Activated CD4-positive, alpha-beta T cell treated with anti-CD3 and anti-CD28 coated beads for 36 hours (primary cell): ENCODE measurements around the gene KRTAP1-1. TPM values are rescaled to one million over a fixed set of nuclear protein-coding genes. Genes with fewer than 3 reads are reported as not detected.
"Not testable (repeated sequence)": the region's sequence is repeated elsewhere in the genome, so short reads cannot be mapped to it uniquely, and the experiment has no call there.

ENCODE experiments used
- ATAC-seq: fragments of 200-7000 bp; cut with Tn5 transposase; one replicate; pipeline ENCODE4 v1.10.0; 2021; ENCODE audit warnings: mild to moderate bottlenecking, moderate library complexity
- CTCF ChIA-PET: fragments of 350-600 bp; sonication (Branson Sonifier 250); formaldehyde crosslinking; loops from one replicate; lab custom pipeline; 2021; ENCODE audit warnings: antibody characterized with exemption; lab: Charles Lee
- POLR2A ChIA-PET: fragments of 350-600 bp; sonication (Branson Sonifier 250); formaldehyde crosslinking; loops from one replicate; lab custom pipeline; 2021; ENCODE audit warnings: antibody characterized with exemption, inconsistent platforms; lab: Charles Lee
- DNase-seq: peaks from one replicate; pipeline ENCODE4 v3.0.0-alpha.2; 2020
- H3K27ac Mint-ChIP-seq: one replicate; pipeline ENCODE4 v1.8.0; 2021; ENCODE audit warnings: mixed read lengths
- H3K27me3 Mint-ChIP-seq: one replicate; pipeline ENCODE4 v1.8.0; 2021; ENCODE audit warnings: mixed read lengths
- H3K36me3 Mint-ChIP-seq: one replicate; pipeline ENCODE4 v1.8.0; 2021; ENCODE audit warnings: low read depth, mixed read lengths
- H3K4me1 Mint-ChIP-seq: one replicate; pipeline ENCODE4 v1.8.0; 2021; ENCODE audit warnings: mixed read lengths
- H3K4me3 Mint-ChIP-seq: one replicate; pipeline ENCODE4 v1.8.0; 2021; ENCODE audit warnings: mild to moderate bottlenecking, moderate library complexity, mixed read lengths
- H3K9me3 Mint-ChIP-seq: one replicate; pipeline ENCODE4 v1.8.0; 2021; ENCODE audit warnings: low read depth, mixed read lengths
- intact Hi-C, 2 experiments: fragments of 100-400 bp; cut with DNase I in 1 of 2; cut with micrococcal nuclease in 1 of 2; formaldehyde crosslinking; loops; one replicate each; pipeline versions ENCODE4 v1.14.2 to v1.15.1; 2022 to 2024; cut with DNase I, micrococcal nuclease
- total RNA-seq, 2 experiments: library from RNA; stranded (reverse); gene quantifications; one replicate each; pipeline ENCODE4 v1.2.3, GENCODE V29; 2021

Gene KRTAP1-1
- total RNA-seq, 2 experiments from 2014 or later = not detected

- H3K36me3 Mint-ChIP-seq = no peaks in the 10 kb centered on the region
- peaks cover 4% of the 10 kb centered on the region for H3K27me3 Mint-ChIP-seq
- ATAC-seq (no peak), DNase-seq (no peak)
- H3K4me1 Mint-ChIP-seq = no peaks in the 10 kb centered on the region
- ChIA-PET CTCF (no interaction called here), POLR2A (no interaction called here)
- intact Hi-C loops = no loop called here
- no peak within 1 kb of the TSS for H3K4me3 Mint-ChIP-seq
- no peaks in the 10 kb centered on the region for H3K9me3 Mint-ChIP-seq
- H3K27ac Mint-ChIP-seq = no peak within 1 kb of the TSS
Measured at GRCh38 chr17:41065829-41066624, 24.8 kb upstream of the KRTAP1-1 start, which contains the start of gene KRTAP2-4. TSS of gene KRTAP2-4 (minus strand) at chr17:41065879. CDS start at chr17:41065845, 34 bp downstream.

- not testable (repeated sequence) for H3K4me3 Mint-ChIP-seq, ATAC-seq
Measured at GRCh38 chr17:41065016-41065689, 23.9 kb upstream of the KRTAP1-1 start.

GRCh38 chr17:41064301-41064700, 23.1 kb upstream of the KRTAP1-1 start:
- CTCF ChIA-PET = no interaction called here
- intact Hi-C loops = no loop called here
- no peaks in the 10 kb centered on the region for H3K36me3 Mint-ChIP-seq
- H3K4me1 Mint-ChIP-seq = no peaks in the 10 kb centered on the region
- H3K4me3 Mint-ChIP-seq = no peak overlapping the region
- DNase-seq (no peak), ATAC-seq (no peak)
- peaks cover 17% of the 10 kb centered on the region for H3K27me3 Mint-ChIP-seq
- no peaks in the 10 kb centered on the region for H3K9me3 Mint-ChIP-seq
- no peak overlapping the region for H3K27ac Mint-ChIP-seq
- POLR2A ChIA-PET = no interaction called here

More at GRCh38 chr17:41065016-41065689, 23.9 kb upstream of the KRTAP1-1 start:
- H3K36me3 Mint-ChIP-seq, H3K9me3 Mint-ChIP-seq, intact Hi-C loops, H3K4me1 Mint-ChIP-seq, CTCF ChIA-PET, DNase-seq, H3K27ac Mint-ChIP-seq, POLR2A ChIA-PET: not testable (repeated sequence)
- H3K27me3 Mint-ChIP-seq = peaks cover 11% of the 10 kb centered on the region

- no peaks in the 10 kb centered on the region for H3K4me1 Mint-ChIP-seq
- intact Hi-C loops = no loop called here
- no peak overlapping the region for H3K27ac Mint-ChIP-seq
- peaks cover 22% of the 10 kb centered on the region for H3K27me3 Mint-ChIP-seq
- ATAC-seq (no peak), DNase-seq (no peak)
- no peaks in the 10 kb centered on the region for H3K9me3 Mint-ChIP-seq
- H3K4me3 Mint-ChIP-seq = no peak overlapping the region
- POLR2A ChIA-PET = no interaction called here
- CTCF ChIA-PET = no interaction called here
- H3K36me3 Mint-ChIP-seq = no peaks in the 10 kb centered on the region
Measured at GRCh38 chr17:41063449-41063848, 22.2 kb upstream of the KRTAP1-1 start.

- no peak for ATAC-seq
Measured at GRCh38 chr17:41061964-41062363, 20.7 kb upstream of the KRTAP1-1 start.

GRCh38 chr17:41060052-41060604, 18.9 kb upstream of the KRTAP1-1 start, which contains the start of gene KRTAP2-3:
TSS of gene KRTAP2-3 (minus strand) at chr17:41060114. CDS start at chr17:41060050, 64 bp downstream.
- ChIA-PET POLR2A (no interaction called here), CTCF (no interaction called here)
- Mint-ChIP-seq H3K4me1 (no peaks in the 10 kb centered on the region), H3K36me3 (no peaks in the 10 kb centered on the region), H3K27ac (no peak within 1 kb of the TSS), H3K9me3 (peaks cover 4% of the 10 kb centered on the region), H3K4me3 (no peak within 1 kb of the TSS), H3K27me3 (peaks cover 26% of the 10 kb centered on the region)
- intact Hi-C loops = no loop called here
- ATAC-seq (no peak), DNase-seq (no peak)

More at GRCh38 chr17:41061964-41062363, 20.7 kb upstream of the KRTAP1-1 start:
- intact Hi-C loops = no loop called here
- Mint-ChIP-seq H3K9me3 (peaks cover 4% of the 10 kb centered on the region), H3K36me3 (no peaks in the 10 kb centered on the region), H3K4me3 (no peak overlapping the region), H3K27ac (no peak overlapping the region), H3K27me3 (peaks cover 23% of the 10 kb centered on the region), H3K4me1 (no peaks in the 10 kb centered on the region)
- no peak for DNase-seq
- ChIA-PET POLR2A (no interaction called here), CTCF (no interaction called here)

- POLR2A ChIA-PET, intact Hi-C loops: not testable (repeated sequence)
Measured at GRCh38 chr17:41059276-41060051, 18.2 kb upstream of the KRTAP1-1 start.

GRCh38 chr17:41058741-41059140, 17.5 kb upstream of the KRTAP1-1 start:
- ChIA-PET CTCF (interaction anchor here (0.6 kb wide), 2 partner anchors 296 to 374 kb away, joined by 3 read pairs; no protein-coding TSS in a partner anchor), POLR2A (no interaction called here)
- H3K4me3 Mint-ChIP-seq = no peak overlapping the region
- no peaks in the 10 kb centered on the region for H3K36me3 Mint-ChIP-seq
- DNase-seq (no peak), ATAC-seq (no peak)
- intact Hi-C loops = no loop called here
- peaks cover 4% of the 10 kb centered on the region for H3K9me3 Mint-ChIP-seq
- peaks cover 26% of the 10 kb centered on the region for H3K27me3 Mint-ChIP-seq
- H3K4me1 Mint-ChIP-seq = no peaks in the 10 kb centered on the region
- no peak overlapping the region for H3K27ac Mint-ChIP-seq

More at GRCh38 chr17:41059276-41060051, 18.2 kb upstream of the KRTAP1-1 start:
- not testable (repeated sequence) for DNase-seq, H3K4me3 Mint-ChIP-seq, H3K4me1 Mint-ChIP-seq, H3K27ac Mint-ChIP-seq, H3K9me3 Mint-ChIP-seq, H3K36me3 Mint-ChIP-seq, ATAC-seq
- peaks cover 26% of the 10 kb centered on the region for H3K27me3 Mint-ChIP-seq
- CTCF ChIA-PET = interaction anchor here (0.6 kb wide), 1 partner anchor 373 kb away, joined by 3 read pairs; no protein-coding TSS in a partner anchor

GRCh38 chr17:41057547-41057946, 16.3 kb upstream of the KRTAP1-1 start:
- POLR2A ChIA-PET = no interaction called here
- ATAC-seq = no peak
- Mint-ChIP-seq H3K4me3 (no peak overlapping the region), H3K9me3 (peaks cover 4% of the 10 kb centered on the region), H3K4me1 (no peaks in the 10 kb centered on the region), H3K36me3 (no peaks in the 10 kb centered on the region), H3K27me3 (peaks cover 26% of the 10 kb centered on the region), H3K27ac (no peak overlapping the region)
- intact Hi-C loops = no loop called here
- no peak for DNase-seq
- CTCF ChIA-PET = interaction anchor here (0.6 kb wide), 1 partner anchor 51 kb away, joined by 3 read pairs; no protein-coding TSS in a partner anchor

GRCh38 chr17:41055130-41055529, 13.9 kb upstream of the KRTAP1-1 start, which contains the start of gene KRTAP2-2:
TSS of gene KRTAP2-2 (minus strand) at chr17:41055230. CDS start at chr17:41055211, 19 bp downstream.
- DNase-seq, H3K4me1 Mint-ChIP-seq, ATAC-seq, H3K27ac Mint-ChIP-seq, H3K36me3 Mint-ChIP-seq, H3K4me3 Mint-ChIP-seq, intact Hi-C loops, POLR2A ChIA-PET, H3K9me3 Mint-ChIP-seq: not testable (repeated sequence)
- CTCF ChIA-PET = interaction anchor here (0.6 kb wide), 1 partner anchor 614 kb away, joined by 3 read pairs; no protein-coding TSS in a partner anchor
- H3K27me3 Mint-ChIP-seq = peaks cover 20% of the 10 kb centered on the region

GRCh38 chr17:41054556-41054955, 13.3 kb upstream of the KRTAP1-1 start:
- H3K4me3 Mint-ChIP-seq, CTCF ChIA-PET, DNase-seq, POLR2A ChIA-PET, H3K27ac Mint-ChIP-seq, H3K36me3 Mint-ChIP-seq, H3K9me3 Mint-ChIP-seq, H3K4me1 Mint-ChIP-seq, ATAC-seq, intact Hi-C loops: not testable (repeated sequence)
- H3K27me3 Mint-ChIP-seq = peaks cover 19% of the 10 kb centered on the region
